ENCODE data around the gene ZNF627.
"Not testable (repeated sequence)": the region's sequence is repeated elsewhere in the genome, so short reads cannot be mapped to it uniquely, and the experiment has no call there.

The ZNF627 gene

GRCh38 chr19:11564082-11564807, 33.0 kb upstream of the ZNF627 start:
- not testable (repeated sequence) for H3K27me3 Mint-ChIP-seq, H3K9me3 Mint-ChIP-seq, ATAC-seq, H3K36me3 Mint-ChIP-seq
- Mint-ChIP-seq H3K27ac (peak overlapping the region; percentile 99), H3K4me3 (peak overlapping the region; percentile 27), H3K4me1 (peaks cover 64% of the 10 kb centered on the region)

GRCh38 chr19:11565649-11565980, 31.7 kb upstream of the ZNF627 start:
- ATAC-seq, H3K36me3 Mint-ChIP-seq, H3K9me3 Mint-ChIP-seq, H3K27me3 Mint-ChIP-seq: not testable (repeated sequence)
- Mint-ChIP-seq H3K4me1 (peaks cover 69% of the 10 kb centered on the region), H3K4me3 (peak overlapping the region; percentile 84), H3K27ac (peak overlapping the region; percentile 99)

- H3K4me1 Mint-ChIP-seq = peaks cover 65% of the 10 kb centered on the region
- no peaks in the 10 kb centered on the region for H3K27me3 Mint-ChIP-seq
Observed at GRCh38 chr19:11566164-11566563, 31.1 kb upstream of the ZNF627 start.

GRCh38 chr19:11570039-11570462, 27.2 kb upstream of the ZNF627 start:
- Mint-ChIP-seq H3K27ac (peak overlapping the region; percentile 99), H3K4me1 (peaks cover 52% of the 10 kb centered on the region), H3K4me3 (no peak overlapping the region), H3K36me3 (peaks cover 16% of the 10 kb centered on the region), H3K27me3 (no peaks in the 10 kb centered on the region), H3K9me3 (peaks cover 2% of the 10 kb centered on the region)
- ATAC-seq = no peak

More at GRCh38 chr19:11566164-11566563, 31.1 kb upstream of the ZNF627 start:
- Mint-ChIP-seq H3K36me3 (peaks cover 6% of the 10 kb centered on the region), H3K27ac (peak overlapping the region; percentile 99), H3K4me3 (peak overlapping the region; percentile 84), H3K9me3 (peaks cover 2% of the 10 kb centered on the region)
- no peak for ATAC-seq

GRCh38 chr19:11573354-11573753, 23.9 kb upstream of the ZNF627 start:
- H3K36me3 Mint-ChIP-seq = peaks cover 38% of the 10 kb centered on the region
- H3K27me3 Mint-ChIP-seq, H3K9me3 Mint-ChIP-seq, ATAC-seq, H3K4me3 Mint-ChIP-seq: not testable (repeated sequence)
- peak overlapping the region; percentile 83 for H3K27ac Mint-ChIP-seq
- H3K4me1 Mint-ChIP-seq = peaks cover 64% of the 10 kb centered on the region

- Mint-ChIP-seq H3K27ac (peak overlapping the region; percentile 83), H3K4me1 (peaks cover 59% of the 10 kb centered on the region), H3K36me3 (peaks cover 38% of the 10 kb centered on the region)
- H3K27me3 Mint-ChIP-seq, H3K4me3 Mint-ChIP-seq, ATAC-seq, H3K9me3 Mint-ChIP-seq: not testable (repeated sequence)
Observed at GRCh38 chr19:11573763-11574162, 23.5 kb upstream of the ZNF627 start.

GRCh38 chr19:11574689-11575088, 22.6 kb upstream of the ZNF627 start:
- Mint-ChIP-seq H3K4me1 (peaks cover 56% of the 10 kb centered on the region), H3K9me3 (no peaks in the 10 kb centered on the region), H3K4me3 (peak overlapping the region; percentile 70), H3K36me3 (peaks cover 38% of the 10 kb centered on the region), H3K27ac (peak overlapping the region; percentile 83), H3K27me3 (no peaks in the 10 kb centered on the region)
- peak; percentile 85 for ATAC-seq

GRCh38 chr19:11576227-11576626, 21.1 kb upstream of the ZNF627 start:
- Mint-ChIP-seq H3K27ac (peak overlapping the region; percentile 83), H3K4me1 (peaks cover 56% of the 10 kb centered on the region), H3K27me3 (no peaks in the 10 kb centered on the region), H3K9me3 (no peaks in the 10 kb centered on the region), H3K36me3 (peaks cover 38% of the 10 kb centered on the region), H3K4me3 (peak overlapping the region; percentile 94)
- ATAC-seq = no peak

GRCh38 chr19:11577451-11578257, 19.6 kb upstream of the ZNF627 start, which contains the start of gene ACP5:
TSS of gene ACP5 (minus strand) at chr19:11577645. CDS start at chr19:11577317, 328 bp downstream.
- Mint-ChIP-seq H3K4me1 (peaks cover 70% of the 10 kb centered on the region), H3K27me3 (no peaks in the 10 kb centered on the region)

GRCh38 chr19:11578258-11579142, 18.8 kb upstream of the ZNF627 start:
- peaks cover 38% of the 10 kb centered on the region for H3K36me3 Mint-ChIP-seq
- peak; percentile 66 for ATAC-seq
- H3K27ac Mint-ChIP-seq = peak overlapping the region; percentile 83
- H3K4me3 Mint-ChIP-seq = peak overlapping the region; percentile 94
- no peaks in the 10 kb centered on the region for H3K27me3 Mint-ChIP-seq
- peaks cover 74% of the 10 kb centered on the region for H3K4me1 Mint-ChIP-seq
- no peaks in the 10 kb centered on the region for H3K9me3 Mint-ChIP-seq

More at GRCh38 chr19:11577451-11578257, 19.6 kb upstream of the ZNF627 start, which contains the start of gene ACP5:
- Mint-ChIP-seq H3K27ac (peak within 1 kb of the TSS; percentile 83), H3K4me3 (peak within 1 kb of the TSS; percentile 94), H3K9me3 (no peaks in the 10 kb centered on the region), H3K36me3 (peaks cover 38% of the 10 kb centered on the region)
- ATAC-seq = no peak

- H3K27me3 Mint-ChIP-seq = no peaks in the 10 kb centered on the region
- H3K27ac Mint-ChIP-seq = peak overlapping the region; percentile 83
- peak overlapping the region; percentile 53 for H3K4me3 Mint-ChIP-seq
- peaks cover 27% of the 10 kb centered on the region for H3K36me3 Mint-ChIP-seq
- H3K4me1 Mint-ChIP-seq = peaks cover 72% of the 10 kb centered on the region
- ATAC-seq = no peak
- H3K9me3 Mint-ChIP-seq = no peaks in the 10 kb centered on the region
Observed at GRCh38 chr19:11580116-11580515, 17.2 kb upstream of the ZNF627 start.

GRCh38 chr19:11581740-11582139, 15.5 kb upstream of the ZNF627 start:
- Mint-ChIP-seq H3K4me1 (peaks cover 58% of the 10 kb centered on the region), H3K9me3 (no peaks in the 10 kb centered on the region), H3K27me3 (no peaks in the 10 kb centered on the region), H3K36me3 (peaks cover 14% of the 10 kb centered on the region), H3K27ac (peak overlapping the region; percentile 83), H3K4me3 (peak overlapping the region; percentile 67)
- peak; percentile 90 for ATAC-seq

- H3K4me1 Mint-ChIP-seq = peaks cover 47% of the 10 kb centered on the region
- no peak for ATAC-seq
- no peak overlapping the region for H3K4me3 Mint-ChIP-seq
- H3K9me3 Mint-ChIP-seq = no peaks in the 10 kb centered on the region
- H3K36me3 Mint-ChIP-seq = no peaks in the 10 kb centered on the region
- H3K27me3 Mint-ChIP-seq = no peaks in the 10 kb centered on the region
- H3K27ac Mint-ChIP-seq = no peak overlapping the region
Observed at GRCh38 chr19:11586331-11586730, 11.0 kb upstream of the ZNF627 start.

GRCh38 chr19:11587302-11587974, 9.8 kb upstream of the ZNF627 start:
- ATAC-seq = peak; percentile 67
- no peaks in the 10 kb centered on the region for H3K9me3 Mint-ChIP-seq
- H3K27ac Mint-ChIP-seq = peak overlapping the region; percentile 66
- H3K4me1 Mint-ChIP-seq = peaks cover 35% of the 10 kb centered on the region
- no peaks in the 10 kb centered on the region for H3K27me3 Mint-ChIP-seq
- H3K4me3 Mint-ChIP-seq = no peak overlapping the region
- H3K36me3 Mint-ChIP-seq = no peaks in the 10 kb centered on the region
